Fibroblast of skin of right biceps (primary cell): Measurements from ENCODE around the gene APEX2.
"Not testable (repeated sequence)": the region's sequence is repeated elsewhere in the genome, so short reads cannot be mapped to it uniquely, and the experiment has no call there.

Experiments
- DNase-seq: peaks from one replicate; pipeline ENCODE4 v3.0.0-alpha.2; 2013

Gene APEX2, protein sequence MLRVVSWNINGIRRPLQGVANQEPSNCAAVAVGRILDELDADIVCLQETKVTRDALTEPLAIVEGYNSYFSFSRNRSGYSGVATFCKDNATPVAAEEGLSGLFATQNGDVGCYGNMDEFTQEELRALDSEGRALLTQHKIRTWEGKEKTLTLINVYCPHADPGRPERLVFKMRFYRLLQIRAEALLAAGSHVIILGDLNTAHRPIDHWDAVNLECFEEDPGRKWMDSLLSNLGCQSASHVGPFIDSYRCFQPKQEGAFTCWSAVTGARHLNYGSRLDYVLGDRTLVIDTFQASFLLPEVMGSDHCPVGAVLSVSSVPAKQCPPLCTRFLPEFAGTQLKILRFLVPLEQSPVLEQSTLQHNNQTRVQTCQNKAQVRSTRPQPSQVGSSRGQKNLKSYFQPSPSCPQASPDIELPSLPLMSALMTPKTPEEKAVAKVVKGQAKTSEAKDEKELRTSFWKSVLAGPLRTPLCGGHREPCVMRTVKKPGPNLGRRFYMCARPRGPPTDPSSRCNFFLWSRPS

DNA sequence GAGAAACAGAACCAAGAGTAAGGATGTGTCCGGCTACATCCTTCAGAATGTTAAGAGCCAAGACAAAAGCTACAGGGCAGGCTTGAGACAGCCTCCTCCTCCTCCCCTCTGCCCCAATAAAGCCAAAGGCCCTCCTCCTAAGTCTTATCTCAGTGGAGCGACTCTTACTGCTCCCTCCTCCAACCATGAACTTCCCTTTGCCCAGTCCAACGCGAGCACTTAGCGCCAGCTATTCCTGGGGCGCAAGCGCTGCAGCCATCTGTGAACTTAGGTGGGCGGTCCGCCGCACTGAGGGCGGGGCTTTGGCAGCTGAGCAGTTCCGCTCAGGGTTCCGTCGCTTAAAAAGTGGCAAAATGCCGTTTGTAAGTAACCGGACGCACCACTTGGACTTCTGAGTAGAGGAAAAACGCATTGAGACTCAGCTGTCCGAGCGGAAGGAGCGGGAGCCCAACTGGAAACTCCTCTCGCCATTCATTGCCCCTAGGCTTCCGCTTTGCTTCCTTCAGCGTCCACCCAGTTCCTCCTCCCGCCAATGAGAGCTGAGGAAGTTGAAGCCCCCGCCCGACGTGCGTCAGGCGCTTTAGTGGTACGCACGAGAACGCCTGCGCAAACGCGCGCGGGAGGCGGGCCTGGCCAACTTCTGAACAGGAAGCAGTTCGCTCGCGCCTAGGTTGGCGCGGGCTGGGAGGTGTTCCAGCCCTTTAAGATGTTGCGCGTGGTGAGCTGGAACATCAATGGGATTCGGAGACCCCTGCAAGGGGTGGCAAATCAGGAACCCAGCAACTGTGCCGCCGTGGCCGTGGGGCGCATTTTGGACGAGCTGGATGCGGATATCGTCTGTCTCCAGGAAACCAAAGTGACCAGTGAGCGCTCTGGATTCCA, at the start of gene APEX2:
Gene APEX2, plus strand, starts transcription at position 647 of the 882 bp plus-strand sequence. Its CDS starts 60 bp downstream, at position 707.
- peak; percentile 90 for DNase-seq

DNA sequence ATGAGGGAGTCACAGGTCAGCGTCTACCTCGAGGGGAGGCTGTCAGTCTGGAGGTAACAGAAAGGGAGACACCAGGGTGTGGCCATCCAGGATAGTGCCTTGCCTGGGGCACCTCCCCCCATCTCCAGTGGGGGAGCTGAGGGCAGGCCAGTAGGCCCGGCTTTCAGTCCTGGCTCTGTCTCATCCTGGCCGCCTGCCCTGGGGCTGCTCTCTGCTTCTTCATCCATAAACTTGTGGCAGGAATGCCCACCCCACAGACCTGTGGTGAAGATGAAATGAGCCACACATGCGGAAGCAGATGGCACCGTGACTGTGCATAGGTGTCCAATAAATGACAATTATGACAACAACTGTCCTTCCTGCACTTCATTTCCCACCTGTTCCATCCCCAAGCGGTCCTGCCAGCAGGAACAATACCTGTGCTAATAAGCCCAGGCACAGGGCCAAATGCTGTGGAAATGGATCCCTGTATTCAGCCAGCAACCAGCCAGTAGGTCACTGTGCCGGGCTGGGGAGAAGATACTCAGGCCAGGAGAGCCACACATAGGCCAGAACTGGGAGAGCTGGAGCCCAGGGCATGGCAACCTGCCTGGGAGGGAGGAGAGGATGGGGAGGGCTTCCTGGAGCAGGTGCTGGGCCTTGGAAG, 49.3 kb upstream of the APEX2 start:
- DNase-seq, result no peak

DNA sequence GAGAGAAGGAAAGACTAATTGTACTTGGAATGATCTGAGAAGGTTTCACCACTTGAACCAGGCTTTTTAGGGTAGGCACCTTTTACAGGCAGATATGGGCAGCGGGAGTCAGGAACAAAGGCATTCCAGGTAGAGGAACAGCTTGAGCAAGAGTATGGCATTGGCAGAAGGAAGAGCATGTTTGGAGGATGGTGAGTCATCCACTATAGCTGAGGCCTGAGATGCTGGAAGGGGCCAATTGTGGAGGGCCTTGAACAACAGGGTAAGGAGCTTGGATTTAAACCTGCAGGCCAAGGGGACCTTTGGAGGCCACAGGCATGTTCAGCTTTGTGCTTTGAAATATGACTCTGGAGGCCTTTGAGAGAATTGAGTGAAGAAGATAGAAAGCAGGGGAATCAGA, 38.4 kb upstream of the APEX2 start:
- no peak for DNase-seq

DNA sequence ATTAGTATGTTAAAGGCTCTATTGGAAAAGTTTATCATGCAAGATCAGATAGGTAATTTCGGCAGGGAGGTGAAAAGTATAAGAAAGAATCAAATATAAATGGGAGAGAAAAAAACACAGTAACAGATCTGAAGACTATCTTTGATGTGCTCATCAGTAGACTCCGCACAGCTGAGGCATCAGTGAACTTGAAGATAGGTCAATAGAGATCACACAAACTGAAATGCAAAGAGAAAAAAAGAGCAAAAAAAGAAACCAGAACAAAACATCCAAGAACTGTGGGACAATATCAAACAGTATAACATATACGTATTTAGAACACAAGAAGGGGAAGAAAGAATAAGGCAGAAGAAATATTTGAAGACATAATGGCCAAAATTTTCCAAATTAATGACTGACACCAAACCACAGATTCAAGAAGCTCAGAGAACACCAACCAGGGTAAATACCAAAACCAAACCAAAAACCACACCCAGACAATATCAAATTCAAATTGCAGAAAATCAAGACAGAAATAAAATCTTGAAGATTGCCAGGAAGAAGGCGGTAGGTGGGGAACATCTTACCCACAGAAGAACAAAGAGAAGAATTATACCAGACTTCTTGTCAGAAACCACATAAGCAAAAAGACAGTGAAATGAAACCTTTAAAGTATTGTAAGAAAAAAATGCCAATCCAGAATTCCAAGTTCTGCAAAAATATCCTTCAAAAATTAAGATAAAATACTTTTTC, 35.2 kb upstream of the APEX2 start:
- DNase-seq, result no peak

DNA sequence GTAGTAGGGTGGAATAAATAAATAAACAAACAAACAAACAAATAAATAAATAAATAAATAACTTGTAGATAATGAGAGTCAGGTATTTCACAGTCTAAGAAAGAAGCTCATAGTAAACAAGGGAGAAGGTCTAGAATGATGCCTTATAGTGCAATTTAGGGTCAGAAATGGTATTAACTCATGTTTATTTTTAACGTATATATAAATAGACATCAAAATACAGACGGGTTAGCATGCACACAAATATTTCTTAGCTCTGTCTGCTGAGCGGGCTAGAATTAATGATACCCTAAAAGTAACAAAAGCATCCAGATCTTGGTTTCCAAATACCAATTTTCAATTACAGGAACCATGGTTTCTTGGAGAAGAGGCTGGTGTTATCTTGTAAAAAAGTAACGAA, 22.8 kb upstream of the APEX2 start:
- DNase-seq, result no peak

DNA sequence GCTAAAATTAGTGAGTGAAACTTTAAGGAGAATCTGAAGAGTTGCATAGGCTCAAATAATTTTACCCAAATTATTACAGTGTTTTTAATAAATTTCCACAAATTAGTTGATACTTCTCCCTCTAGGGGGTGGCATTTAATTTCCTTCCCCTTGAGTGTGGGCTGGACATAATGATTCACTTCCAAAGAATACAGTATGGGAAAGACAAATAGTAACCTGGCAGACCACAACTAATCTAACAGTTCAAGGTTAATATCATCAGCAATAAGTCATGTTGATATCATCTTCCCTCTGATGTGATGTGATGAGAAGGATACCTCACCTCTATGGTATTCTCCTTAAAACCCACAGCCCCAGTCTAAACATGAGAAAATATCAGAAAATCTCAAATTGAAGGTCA, 21.7 kb upstream of the APEX2 start:
- DNase-seq, result peak; percentile 8

DNA sequence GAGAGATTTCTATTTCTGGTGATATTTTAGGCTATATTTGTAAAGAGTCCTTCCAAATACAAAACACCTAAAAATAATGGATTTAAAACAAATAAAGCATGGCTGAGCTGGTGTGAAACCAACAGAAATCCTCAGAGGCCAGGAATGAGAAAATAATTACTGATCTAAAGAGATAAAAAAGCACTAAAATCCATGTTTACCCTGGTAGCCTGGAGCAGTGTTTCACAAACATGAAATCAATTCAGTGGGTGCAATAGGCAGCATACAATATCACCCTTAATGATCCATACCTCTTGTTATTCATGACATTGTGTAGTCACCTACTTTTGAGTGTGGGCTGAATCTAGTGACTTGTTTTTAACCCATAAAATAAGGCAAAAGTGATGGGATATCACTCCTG, 20.7 kb upstream of the APEX2 start:
- no peak for DNase-seq

DNA sequence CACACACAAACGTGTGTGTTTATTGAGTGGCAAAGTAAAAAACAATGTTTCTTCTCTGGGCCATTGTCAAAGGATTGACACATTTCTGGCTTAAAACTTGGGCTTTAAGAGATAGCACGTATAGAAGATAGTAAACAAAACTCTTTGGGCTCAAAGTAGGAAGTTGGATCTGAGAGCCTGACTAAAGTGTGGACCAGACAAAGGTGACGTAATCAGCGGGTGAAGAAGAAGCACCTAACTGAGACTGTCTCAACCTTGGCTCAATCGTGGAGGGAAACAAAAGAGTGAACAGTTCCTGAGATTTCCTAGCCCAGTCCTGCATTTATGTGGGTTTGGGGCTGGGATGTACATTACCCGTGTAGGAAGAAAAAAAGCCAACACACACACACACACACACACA, 19.8 kb upstream of the APEX2 start:
- no peak for DNase-seq

DNA sequence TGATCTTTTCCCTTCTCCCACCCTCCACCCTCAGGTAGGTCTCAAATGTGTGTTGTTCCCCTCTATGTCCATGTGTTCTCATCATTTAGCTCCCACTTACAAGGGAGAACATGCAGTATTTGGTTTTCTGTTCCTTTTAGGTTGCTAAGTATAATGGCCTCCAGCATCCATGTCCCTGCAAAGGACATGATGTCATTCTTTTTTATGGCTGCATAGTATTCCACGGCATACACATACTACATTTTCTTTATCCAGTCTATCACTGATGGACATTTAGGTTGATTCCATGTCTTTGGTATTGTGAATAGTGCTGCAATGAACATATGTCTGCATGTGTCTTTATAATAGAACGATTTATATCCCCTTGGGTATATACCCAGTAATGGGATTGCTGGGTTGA, 16.9 kb upstream of the APEX2 start:
- not testable (repeated sequence) for DNase-seq

DNA sequence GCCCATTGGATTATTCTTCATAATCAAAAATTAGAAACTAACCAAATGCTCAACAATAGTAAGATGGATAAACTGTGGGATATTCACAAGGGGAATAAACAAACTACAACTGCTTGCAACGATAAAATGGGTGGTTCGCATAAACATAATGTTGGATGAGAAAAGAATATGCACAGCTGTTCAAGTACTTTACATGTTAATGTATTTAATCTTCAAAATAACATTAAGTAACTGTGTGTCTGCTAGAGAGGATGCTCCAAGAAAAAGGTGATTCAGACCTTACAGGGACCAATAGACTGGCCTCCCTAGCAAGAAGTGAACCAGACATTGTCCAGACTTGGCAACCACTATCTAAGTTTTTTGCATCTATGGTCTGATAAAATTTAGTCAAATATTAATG, 8.5 kb upstream of the APEX2 start:
- no peak for DNase-seq

DNA sequence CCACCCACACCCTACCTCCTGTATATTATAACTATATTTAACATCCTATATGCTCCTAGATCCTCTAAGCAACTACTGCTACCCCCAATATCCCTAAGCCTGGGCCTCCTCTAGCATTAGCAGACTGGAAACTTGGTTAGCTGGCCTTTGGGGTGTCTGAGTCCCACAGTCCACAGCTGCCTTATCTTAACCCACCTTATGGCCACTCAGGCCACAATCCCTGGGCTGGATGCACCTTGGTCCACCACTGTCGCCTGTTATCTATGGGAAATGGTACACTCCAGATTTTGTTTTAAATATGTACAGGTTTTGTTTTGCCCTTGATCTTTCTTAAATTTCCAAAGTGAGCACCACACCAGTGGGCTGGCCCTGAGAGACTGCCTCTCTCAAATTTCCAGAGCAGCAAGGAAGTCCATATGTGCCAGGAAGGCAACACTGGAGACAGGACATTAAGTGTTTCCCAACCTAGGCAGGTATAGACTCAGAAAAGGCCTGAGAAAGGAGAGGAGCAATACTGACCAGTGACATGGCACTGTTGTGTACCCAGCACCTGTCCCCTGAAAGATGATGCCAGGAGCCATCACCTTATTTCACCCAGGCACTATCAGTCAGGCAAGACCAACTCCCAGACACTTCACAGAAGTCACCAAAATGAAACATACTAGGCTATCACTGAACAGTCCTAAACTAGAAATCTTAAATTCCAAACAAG, 7.1 kb upstream of the APEX2 start:
- no peak for DNase-seq

DNA sequence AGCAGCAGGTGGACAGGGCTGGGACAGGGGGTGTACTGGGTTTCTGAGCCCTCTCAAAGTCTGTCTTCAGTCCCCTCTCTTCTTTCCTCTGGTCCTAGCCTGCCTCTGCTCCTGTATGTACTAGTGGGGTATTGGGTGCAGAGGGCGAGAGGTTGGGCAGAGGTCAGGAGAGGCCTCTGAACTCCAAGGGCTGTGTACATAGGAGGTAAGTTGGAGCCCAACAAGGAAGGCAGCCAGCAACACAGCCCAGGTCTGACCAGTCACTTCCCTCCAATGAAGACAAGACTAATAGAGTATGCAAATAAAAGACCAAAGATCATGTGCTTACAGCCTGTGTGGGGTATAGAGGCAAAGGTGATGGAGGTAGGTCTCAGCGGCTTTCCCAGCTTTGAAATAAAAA, 6.1 kb upstream of the APEX2 start, which contains the start of gene PFKFB1:
Gene PFKFB1, minus strand, starts transcription at position 90 of the 400 bp plus-strand sequence. CDS start 181 bp downstream, outside the sequence.
- DNase-seq, result no peak

DNA sequence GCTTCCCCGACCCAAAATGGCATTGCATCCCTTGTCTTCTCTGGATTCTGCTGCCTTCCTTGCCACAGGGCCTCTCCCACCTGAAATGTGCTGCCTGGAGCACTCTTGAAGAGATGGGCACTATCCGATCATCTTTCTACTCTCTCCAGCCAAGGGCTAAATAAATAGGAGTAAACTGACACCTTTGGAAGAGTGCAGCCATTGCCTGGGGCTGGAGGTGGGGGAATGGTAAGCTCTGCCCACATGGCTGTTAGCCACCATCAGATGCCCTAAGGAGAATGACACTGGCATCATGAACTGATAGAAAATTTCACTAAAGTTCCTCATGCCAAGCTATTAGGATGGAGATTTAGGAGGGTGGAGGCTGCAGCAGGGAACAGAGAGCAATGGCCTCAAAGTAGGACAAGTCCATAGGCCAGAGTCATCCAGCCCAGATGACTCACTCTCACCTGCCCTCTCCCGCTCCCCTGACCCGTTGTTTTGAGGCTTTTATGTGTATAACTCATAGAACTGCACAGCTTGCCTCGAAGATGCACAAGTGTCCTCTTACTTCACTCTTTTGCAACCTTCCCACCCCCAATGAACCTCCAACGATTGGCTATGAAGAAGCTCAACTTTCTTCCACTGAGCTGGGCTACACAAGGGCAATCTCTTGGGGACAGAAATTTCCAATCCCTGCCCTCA, 5.4 kb upstream of the APEX2 start:
- no peak for DNase-seq

DNA sequence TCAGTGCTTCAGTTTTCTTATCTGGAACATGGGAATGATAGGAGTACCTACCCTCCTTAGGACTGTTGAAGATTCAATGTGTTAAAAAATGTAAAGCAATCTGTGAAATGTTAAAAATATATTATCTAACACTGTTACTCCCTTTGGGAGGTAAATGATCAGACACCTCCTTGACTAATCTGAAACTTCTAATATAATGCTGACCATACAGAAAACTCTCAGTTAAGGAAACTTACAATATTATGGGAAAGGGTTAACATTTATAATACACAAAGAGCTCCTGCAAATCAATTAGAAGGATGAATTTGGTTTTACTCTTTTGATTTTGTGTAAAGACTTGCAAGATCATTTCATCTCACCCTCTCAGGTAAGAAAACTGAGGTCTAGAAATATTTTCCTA, 4.5 kb upstream of the APEX2 start:
- DNase-seq, result no peak

DNA sequence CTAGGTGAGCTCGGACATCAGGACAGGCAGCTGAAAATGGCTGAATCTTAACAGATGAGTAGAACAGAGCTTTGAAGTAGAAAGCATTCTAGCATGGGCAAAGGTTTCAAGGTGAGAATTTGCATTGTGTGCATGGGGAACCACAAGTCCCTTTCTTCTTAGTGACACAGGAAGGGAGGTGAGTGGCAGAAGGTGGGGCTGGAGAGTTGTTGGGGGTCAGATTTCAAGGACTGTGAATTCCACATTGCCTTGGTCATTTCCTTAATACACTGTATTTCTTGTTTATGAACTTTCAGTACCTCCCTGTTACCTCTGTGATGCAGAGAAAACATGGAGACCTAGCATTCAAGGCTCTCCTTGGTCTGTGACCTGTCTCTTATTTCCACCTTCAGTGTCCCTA, 4.1 kb downstream of the APEX2 start:
- no peak for DNase-seq

DNA sequence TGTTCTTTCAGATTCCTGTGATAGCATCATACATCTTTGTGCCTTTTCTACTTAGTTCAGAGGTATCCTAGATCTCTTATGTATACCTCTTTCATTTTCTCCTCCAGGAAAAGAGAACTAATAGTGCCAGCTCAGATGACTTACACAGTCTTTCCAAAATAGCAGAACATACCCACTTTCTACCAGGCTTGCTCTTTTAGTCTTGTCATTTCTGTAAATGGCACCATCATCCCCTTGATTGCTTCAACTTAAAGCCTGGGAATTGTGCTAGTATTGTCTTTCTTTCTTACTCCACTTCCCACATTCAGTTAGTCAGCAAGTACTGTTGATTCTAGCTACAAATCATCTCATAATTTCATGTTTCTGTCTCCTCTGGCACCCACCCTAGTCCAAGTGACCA, 5.1 kb downstream of the APEX2 start:
- no peak for DNase-seq

DNA sequence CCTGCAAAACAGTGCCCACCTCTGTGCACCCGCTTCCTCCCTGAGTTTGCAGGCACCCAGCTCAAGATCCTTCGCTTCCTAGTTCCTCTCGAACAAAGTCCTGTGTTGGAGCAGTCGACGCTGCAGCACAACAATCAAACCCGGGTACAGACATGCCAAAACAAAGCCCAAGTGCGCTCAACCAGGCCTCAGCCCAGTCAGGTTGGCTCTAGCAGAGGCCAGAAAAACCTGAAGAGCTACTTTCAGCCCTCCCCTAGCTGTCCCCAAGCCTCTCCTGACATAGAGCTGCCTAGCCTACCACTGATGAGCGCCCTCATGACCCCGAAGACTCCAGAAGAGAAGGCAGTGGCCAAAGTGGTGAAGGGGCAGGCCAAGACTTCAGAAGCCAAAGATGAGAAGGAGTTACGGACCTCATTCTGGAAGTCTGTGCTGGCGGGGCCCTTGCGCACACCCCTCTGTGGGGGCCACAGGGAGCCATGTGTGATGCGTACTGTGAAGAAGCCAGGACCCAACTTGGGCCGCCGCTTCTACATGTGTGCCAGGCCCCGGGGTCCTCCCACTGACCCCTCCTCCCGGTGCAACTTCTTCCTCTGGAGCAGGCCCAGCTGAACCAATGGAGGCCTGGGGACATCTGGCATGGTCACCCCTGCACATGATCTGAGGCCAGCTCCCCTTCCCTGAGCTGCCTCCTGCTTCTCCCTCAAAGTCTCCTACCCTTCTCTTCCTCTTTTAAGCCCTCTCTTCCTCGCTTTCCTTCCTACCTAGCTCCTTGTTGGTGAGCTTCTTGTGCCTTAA, 6.9 kb downstream of the APEX2 start:
- DNase-seq, result no peak

DNA sequence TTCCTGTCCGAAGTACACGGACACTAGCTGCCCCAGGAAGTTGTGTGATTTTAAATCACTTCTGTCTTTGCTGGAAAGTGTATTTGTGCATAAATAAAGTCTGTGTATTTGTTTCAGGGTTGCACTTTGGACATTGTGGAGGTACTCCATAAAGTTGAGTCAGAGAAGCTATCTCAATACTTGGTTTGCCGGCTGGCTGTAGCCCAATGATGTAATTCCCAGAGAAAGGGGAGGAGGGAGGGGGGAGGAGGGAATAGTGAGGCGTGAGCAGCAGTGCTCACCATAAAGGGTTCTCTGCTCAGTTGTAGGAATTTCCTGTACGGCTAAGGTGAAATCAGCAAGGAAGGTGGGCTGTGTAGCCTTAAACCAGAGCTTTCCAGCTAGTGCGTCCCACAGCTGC, 7.5 kb downstream of the APEX2 start:
- peak; percentile 59 for DNase-seq

DNA sequence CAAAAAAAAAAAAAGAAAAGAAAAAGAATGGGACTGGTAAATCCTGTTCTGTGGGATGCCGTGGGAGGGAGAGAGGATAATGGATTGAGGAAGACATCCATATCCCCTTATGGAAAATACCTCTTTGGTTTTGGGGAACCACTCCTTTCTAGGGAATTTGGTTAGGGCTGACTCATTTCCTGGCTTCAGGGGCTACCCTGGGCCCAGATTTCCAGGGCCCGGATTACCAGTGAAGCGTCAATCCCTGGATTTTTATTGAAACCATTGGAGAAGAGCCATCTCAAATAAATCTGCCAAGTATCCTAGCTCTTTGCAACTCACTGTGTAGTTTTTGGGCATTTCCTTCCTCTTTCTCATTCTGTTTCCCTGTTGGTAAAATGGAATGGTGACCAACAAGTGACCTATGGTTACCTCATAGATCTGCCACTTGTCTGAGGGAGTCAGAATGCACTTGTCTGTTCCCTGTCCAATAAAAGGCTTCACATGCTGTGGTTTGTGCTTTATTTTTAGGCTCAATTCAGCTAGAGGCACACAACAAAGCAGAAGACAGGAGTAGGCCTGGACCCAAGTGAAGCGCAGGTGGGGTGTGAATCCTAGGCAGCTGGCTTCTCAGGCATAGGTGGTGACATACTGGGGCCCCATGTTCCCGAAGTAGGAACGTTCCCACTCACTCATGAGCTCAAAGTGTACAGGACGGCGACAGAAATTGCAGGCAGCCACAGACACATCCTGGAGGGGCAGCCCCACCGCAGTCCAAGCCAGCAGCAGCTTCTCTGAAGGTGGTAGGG, 8.6 kb downstream of the APEX2 start:
- peak; percentile 47 for DNase-seq
